Cardiac fibroblast (primary cell): ENCODE data around the gene PRR33.

Experiments
- DNase-seq, 2 donors: peaks; one replicate each; pipeline versions ENCODE4 v3.0.0 to v3.0.0-alpha.2; 2010; ENCODE audit warnings: low read depth in 2 of 2
- H3K4me3 ChIP-seq, 2 donors: replicated peaks in 1 of 2; 1 replicate in 1 of 2; 2 replicates in 1 of 2; pipeline ENCODE4 v1.5.1; 2011; ENCODE audit warnings: low read depth in 2 of 2, low read length in 2 of 2, mild to moderate bottlenecking in 2 of 2, moderate library complexity in 1 of 2
- TF ChIP-seq, protein P1 (sequence below): IDR thresholded peaks from one replicate; pipeline ENCODE4 v1.5.1; 2011; ENCODE audit warnings: low read depth, mild to moderate bottlenecking, low read length, inconsistent platforms

Gene PRR33

GRCh38 chr11:1892116-1892515 lies 421 bp upstream of the PRR33 start:
- H3K4me3 ChIP-seq = no peak overlapping the region
- TF ChIP-seq, protein P1, sequence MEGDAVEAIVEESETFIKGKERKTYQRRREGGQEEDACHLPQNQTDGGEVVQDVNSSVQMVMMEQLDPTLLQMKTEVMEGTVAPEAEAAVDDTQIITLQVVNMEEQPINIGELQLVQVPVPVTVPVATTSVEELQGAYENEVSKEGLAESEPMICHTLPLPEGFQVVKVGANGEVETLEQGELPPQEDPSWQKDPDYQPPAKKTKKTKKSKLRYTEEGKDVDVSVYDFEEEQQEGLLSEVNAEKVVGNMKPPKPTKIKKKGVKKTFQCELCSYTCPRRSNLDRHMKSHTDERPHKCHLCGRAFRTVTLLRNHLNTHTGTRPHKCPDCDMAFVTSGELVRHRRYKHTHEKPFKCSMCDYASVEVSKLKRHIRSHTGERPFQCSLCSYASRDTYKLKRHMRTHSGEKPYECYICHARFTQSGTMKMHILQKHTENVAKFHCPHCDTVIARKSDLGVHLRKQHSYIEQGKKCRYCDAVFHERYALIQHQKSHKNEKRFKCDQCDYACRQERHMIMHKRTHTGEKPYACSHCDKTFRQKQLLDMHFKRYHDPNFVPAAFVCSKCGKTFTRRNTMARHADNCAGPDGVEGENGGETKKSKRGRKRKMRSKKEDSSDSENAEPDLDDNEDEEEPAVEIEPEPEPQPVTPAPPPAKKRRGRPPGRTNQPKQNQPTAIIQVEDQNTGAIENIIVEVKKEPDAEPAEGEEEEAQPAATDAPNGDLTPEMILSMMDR = no peak
- DNase-seq = no peak

- no peak overlapping the region for H3K4me3 ChIP-seq
- TF ChIP-seq, protein P1 = no peak
- DNase-seq = no peak
Observed at GRCh38 chr11:1890856-1891830, 552 bp downstream of the PRR33 start.

DNA sequence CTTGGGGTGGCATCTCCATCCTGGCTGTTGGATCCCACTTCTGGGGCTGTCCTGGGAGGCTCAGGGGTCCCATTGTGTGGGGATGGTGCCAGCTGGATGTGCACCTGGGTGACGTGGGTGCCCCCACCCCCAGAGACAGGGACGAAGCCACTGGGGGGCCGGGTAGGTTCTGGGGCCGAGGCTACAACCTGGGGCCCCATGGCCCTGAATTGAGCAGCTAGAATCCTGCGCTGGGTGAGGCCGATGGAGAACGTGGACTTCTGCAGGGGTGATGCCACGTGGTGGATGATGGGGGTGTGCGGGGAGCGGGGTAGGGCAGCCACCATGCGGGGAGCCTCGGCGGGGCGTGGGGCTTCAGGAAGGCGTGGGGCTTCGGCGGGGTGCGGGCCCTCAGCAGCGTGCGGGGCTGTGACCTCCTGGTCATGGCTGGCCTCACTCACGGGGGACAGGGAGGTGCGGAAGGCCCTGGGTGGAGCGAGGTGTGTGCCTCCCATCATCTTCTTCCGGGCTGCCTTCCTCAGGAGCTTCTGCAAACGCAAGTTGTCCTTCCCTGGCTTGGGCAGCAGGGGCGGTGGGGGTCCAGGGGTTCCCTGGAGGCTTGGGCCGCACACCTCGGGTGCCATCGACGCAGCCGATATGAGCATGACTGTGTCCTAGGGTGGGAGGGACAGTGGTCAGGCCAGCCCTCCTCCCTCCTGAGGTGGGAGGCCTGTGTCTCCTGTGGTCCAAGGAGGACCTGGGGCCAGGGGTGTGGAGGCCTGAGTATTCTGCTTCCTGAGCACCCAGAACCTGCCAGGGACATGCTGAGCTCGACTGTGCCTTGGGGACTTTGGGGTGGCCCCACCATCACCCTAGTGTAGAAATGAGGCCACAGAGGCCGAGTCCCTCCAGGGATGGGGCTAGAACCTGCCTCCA lies 1.5 kb downstream of the PRR33 start:
- no peak overlapping the region for H3K4me3 ChIP-seq
- TF ChIP-seq, protein P1 = no peak
- DNase-seq = no peak

DNA sequence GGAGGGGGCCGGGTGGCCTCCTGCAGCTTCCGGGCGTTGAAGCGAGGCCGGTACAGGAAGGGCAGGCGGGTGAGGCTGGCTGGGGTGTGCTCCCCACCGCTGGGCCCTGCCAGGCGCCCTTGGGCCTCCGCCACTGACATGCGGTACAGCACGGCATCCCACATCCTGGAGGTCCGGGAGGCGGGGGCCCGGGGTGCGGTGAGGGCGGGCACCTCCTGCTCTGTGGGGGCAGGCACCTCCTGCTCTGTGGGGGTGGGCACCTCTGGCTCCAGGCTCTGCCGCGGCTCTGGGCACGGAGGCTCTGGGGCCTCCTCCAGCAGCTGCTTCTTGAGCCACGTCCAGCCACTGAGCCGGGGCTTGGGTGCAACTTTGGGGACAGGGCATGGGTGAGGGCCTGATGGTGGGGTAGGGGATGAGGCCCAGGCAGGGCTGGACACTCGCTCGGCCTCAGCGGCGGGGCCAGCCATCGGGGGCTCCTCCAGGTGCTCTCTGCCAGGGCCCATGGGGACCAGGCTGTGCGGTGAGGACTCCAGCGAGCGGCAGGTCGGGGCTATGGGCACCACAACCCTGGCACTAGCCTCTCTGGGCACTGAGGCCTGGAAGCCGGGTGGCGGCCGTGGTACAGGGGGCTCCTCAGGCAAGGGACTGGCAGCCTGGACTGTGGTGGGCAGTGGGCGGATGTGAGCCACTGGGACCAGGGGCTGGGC lies 2.3 kb downstream of the PRR33 start:
- TF ChIP-seq, protein P1 = no peak
- no peak overlapping the region for H3K4me3 ChIP-seq
- no peak for DNase-seq

DNA sequence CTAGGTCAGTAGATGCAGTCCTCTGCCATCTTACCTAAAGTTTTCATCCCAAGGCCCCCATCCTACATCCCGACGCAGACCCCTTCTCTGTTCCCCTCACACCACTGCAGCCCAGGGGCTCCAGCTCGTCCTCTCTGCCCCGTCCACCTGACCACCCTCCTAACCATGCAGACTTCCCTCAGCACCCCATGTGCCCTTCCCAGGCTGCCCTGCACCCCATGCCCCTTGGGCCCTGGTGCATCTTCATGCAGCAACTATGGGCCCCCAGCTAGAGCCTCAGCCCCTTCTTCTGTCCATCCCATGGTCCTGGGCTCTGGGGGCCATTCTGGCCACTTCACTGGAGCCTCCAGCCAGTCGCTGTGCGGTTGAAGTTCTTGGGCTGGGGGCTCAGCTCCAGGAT lies 2.9 kb downstream of the PRR33 start:
- no peak for DNase-seq
- TF ChIP-seq, protein P1 = no peak
- H3K4me3 ChIP-seq = no peak overlapping the region

DNA sequence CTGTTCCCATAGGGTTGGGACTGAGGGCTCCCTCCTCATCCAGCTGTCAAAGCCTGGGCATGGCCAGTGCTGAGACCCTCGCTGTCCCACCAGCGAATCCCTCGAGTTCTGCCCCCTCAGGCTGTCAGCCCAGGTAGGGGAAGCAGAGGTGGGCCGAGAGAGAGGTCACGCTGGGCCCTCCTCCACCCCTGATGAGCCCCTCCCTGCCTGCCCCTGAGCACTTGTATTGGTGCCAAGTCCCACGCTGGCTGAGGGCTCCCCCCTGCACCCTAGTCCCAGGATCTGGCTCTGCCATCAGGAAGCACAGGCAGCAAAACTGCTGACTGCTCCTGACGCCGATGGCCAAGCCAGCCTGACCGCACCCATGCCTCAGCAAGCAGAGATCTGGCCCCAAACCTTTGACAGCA lies 3.3 kb downstream of the PRR33 start:
- no peak for DNase-seq
- H3K4me3 ChIP-seq = no peak overlapping the region
- TF ChIP-seq, protein P1 = no peak
